GM12801 (cell line): ENCODE data around the gene ACAP2.

Experiments
- TF ChIP-seq, protein P1 (sequence below): IDR thresholded peaks from one replicate; pipeline ENCODE4 v1.5.1; 2011; ENCODE audit warnings: control low read depth; ENCODE audit not compliant: insufficient read length; ENCODE audit errors: extremely low read depth

The ACAP2 gene

GRCh38 chr3:195462308-195462610 lies 19.4 kb upstream of the ACAP2 start:
- TF ChIP-seq, protein P1, sequence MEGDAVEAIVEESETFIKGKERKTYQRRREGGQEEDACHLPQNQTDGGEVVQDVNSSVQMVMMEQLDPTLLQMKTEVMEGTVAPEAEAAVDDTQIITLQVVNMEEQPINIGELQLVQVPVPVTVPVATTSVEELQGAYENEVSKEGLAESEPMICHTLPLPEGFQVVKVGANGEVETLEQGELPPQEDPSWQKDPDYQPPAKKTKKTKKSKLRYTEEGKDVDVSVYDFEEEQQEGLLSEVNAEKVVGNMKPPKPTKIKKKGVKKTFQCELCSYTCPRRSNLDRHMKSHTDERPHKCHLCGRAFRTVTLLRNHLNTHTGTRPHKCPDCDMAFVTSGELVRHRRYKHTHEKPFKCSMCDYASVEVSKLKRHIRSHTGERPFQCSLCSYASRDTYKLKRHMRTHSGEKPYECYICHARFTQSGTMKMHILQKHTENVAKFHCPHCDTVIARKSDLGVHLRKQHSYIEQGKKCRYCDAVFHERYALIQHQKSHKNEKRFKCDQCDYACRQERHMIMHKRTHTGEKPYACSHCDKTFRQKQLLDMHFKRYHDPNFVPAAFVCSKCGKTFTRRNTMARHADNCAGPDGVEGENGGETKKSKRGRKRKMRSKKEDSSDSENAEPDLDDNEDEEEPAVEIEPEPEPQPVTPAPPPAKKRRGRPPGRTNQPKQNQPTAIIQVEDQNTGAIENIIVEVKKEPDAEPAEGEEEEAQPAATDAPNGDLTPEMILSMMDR: no peak

- TF ChIP-seq, protein P1: no peak
These were observed 18.9 kb upstream of the ACAP2 start for GRCh38 chr3:195461594-195462307.

GRCh38 chr3:195460091-195460713 lies 17.4 kb upstream of the ACAP2 start:
- TF ChIP-seq, protein P1: no peak

- TF ChIP-seq, protein P1: no peak
These were observed 15.5 kb upstream of the ACAP2 start for GRCh38 chr3:195458316-195458717.

- TF ChIP-seq, protein P1: no peak
These were observed 13.0 kb upstream of the ACAP2 start for GRCh38 chr3:195455789-195456188.

GRCh38 chr3:195453236-195453635 lies 10.4 kb upstream of the ACAP2 start:
- TF ChIP-seq, protein P1: no peak

GRCh38 chr3:195451373-195452015 lies 8.7 kb upstream of the ACAP2 start:
- TF ChIP-seq, protein P1: no peak
